ENCODE measurements around the gene ARMC9. TPM values are rescaled to one million over a fixed set of nuclear protein-coding genes. Genes with fewer than 3 reads are reported as not detected.
"Not testable (repeated sequence)": the region's sequence is repeated elsewhere in the genome, so short reads cannot be mapped to it uniquely, and the experiment has no call there.

Gene ARMC9
- polyA plus RNA-seq, 1 donor, result 3.9 TPM

DNA sequence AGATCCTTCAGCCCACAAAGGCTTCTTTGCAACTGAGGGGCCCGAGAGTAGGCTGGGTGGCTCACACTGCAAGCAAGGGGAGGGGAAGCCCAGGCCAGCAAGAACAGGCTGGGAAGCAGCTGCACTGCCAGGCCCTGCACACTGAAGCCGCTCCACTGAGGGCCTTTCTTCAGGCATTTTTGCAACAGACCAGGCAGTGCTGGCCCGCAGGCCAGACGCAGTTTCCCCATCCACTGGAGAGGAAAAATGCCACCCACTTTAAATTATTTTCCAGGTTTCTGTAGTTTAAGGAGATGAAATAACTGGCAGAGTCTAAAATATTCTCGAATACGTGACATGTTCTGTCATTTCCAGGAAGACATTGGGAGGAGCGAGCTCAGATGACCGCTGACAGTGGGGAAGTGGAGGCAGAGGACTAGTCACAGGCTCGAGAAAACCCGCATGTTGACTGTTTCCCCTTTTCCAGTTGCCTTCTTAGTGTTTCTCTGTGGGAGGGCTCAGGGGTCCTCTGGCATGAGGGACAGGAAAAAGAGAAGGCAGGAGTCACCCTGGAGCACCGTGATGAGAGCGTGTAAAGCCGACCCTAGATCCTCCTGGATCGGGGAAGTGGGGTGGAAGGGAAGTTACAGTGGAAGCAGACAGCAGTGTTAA lies 143.8 kb downstream of the ARMC9 start:
- DNase-seq (ENCODE audit: low read depth), result no peak

GRCh38 chr2:231343006-231343710 lies 144.7 kb downstream of the ARMC9 start:
- no peak for DNase-seq (ENCODE audit: low read depth)

GRCh38 chr2:231343988-231344387 lies 145.6 kb downstream of the ARMC9 start:
- DNase-seq (ENCODE audit: low read depth), result no peak

GRCh38 chr2:231344851-231345250 lies 146.4 kb downstream of the ARMC9 start:
- no peak for DNase-seq (ENCODE audit: low read depth)

GRCh38 chr2:231347081-231347480 lies 148.7 kb downstream of the ARMC9 start:
- no peak for DNase-seq (ENCODE audit: low read depth)

GRCh38 chr2:231347638-231348037 lies 149.2 kb downstream of the ARMC9 start:
- no peak for DNase-seq (ENCODE audit: low read depth)

DNA sequence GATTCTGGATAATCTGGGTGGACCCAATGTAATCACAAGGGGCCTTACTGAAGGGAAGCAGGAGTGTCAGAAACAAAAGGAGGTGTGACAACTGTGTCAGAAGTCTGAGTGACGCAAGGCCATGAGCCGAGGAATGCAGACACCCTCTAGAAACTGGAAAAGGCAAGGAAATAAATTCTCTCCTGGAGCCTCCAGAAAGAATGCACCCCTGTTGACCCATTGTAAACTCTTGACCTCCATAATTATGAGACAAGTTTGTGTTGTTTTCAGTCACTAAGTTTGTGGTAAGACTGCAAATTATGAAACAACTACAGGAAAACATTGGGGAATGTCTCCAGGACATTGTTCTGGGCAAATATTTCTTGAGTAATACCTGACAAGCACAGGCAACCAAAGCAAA lies 149.7 kb downstream of the ARMC9 start:
- DNase-seq (ENCODE audit: low read depth), result no peak

GRCh38 chr2:231348704-231349373 lies 150.4 kb downstream of the ARMC9 start:
- no peak for DNase-seq (ENCODE audit: low read depth)

GRCh38 chr2:231349374-231349735 lies 150.9 kb downstream of the ARMC9 start:
- not testable (repeated sequence) for DNase-seq (ENCODE audit: low read depth)

GRCh38 chr2:231351648-231352047 lies 153.2 kb downstream of the ARMC9 start:
- no peak for DNase-seq (ENCODE audit: low read depth)

- no peak for DNase-seq (ENCODE audit: low read depth)
Observed at GRCh38 chr2:231353469-231353868, 155.0 kb downstream of the ARMC9 start.

DNA sequence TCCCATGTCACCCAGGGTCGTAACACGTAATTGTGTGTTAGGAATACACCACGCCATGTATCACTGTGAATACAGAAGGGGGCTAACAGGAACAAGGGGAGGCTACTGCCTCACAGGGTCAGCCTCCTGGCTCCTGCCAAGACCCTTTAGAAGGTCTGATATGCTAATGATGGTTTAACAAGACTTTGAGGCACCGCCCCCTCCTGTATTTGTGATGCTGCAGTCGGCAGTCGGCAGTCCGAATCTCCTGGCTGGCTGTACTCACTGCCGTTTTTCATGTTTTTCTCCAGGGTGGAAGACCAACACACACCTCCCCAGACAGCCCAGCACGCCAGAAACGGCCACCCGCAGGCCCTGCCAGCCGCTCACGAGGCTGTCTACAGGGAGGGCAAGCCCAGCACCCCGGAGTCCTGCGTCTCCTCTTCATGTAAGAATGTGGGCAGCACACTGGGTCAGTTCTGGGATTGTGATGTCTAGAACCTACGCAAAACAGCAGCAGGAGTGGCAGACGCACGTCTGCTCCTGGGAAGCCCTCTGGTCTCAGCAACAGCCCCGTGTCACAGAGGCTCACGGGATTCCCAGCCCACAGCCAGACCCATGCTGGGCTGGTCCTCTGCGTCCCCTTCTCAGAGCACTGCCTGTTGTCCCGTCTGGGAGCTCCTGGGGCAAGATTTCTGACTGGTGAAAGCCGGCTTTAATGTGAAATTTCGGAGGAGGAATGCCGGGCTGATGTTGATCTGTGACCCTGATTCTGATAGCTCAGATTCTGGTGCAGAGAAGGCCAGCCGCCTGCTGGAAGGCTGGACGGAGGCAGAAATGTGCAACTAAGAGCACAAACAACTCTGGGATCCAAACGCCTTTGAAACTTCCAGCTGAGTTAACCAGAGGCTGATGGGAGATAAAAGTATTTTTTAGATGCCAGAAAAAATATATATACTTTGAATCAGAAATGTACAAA lies 157.4 kb downstream of the ARMC9 start:
- no peak for DNase-seq (ENCODE audit: low read depth)

- DNase-seq (ENCODE audit: low read depth), result no peak
Observed at GRCh38 chr2:231356466-231356844, 158.0 kb downstream of the ARMC9 start.

GRCh38 chr2:231357048-231357447 lies 158.6 kb downstream of the ARMC9 start:
- DNase-seq (ENCODE audit: low read depth), result no peak

DNA sequence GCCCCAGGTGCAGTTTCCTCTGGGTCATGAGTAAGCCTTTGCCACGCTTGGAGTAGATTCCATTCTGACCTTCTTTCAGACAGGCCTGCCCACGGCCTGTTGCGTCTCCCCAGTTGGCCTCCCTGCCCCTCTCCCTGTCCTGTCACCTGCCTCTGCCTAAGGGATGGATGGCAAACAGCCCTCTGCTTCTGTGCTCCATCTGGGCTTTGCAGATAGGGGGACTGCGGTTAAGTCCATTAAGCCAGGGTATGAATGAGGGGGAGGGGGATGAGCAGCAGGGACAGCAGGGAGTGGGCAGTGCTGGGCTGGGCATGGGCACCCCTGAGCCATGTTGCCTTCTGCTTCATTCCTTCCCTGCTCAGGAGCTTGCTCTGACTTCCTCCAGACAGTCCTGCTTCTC lies 159.5 kb downstream of the ARMC9 start:
- no peak for DNase-seq (ENCODE audit: low read depth)

DNA sequence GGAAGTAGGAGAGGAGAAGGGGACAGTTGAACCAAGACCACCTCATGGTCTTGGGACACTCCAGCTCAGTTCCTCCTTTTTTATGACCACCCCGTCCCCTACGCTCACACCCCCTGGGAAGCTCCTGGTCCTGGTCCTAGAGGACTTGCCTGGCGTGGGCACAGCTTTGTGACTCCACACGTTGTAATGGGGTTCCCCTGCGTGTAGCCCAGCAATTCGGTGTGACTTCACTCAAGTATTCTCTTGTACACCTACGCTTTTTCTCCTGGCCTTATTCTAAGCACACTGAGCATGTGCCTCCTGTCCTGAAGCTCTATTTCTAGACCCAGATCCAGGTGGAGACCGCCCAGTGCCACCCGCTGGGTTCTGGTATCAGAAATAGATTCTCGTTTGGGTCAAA lies 161.0 kb downstream of the ARMC9 start:
- DNase-seq (ENCODE audit: low read depth), result no peak

DNA sequence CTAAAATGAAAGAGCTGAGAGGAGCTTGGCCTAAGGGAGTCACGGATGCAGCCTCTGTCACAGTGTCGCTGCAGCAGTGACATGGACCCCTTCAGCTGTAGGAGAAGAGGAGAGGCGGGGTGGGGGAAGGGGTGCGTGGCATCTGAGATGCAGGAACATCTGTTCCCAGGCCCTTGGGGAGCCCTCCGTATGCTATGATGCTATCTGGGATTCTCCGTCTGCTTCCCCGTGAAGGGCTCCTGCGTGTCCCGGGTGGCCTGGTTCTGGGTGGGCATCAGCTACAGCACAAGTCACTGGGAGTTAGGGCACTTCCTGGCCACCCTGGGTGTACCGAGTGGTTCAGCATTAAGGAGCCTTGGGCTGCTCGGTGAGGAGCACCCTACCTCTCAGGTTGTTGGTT lies 161.5 kb downstream of the ARMC9 start:
- no peak for DNase-seq (ENCODE audit: low read depth)

- DNase-seq (ENCODE audit: low read depth), result no peak
Observed at GRCh38 chr2:231360401-231360800, 162.0 kb downstream of the ARMC9 start.

DNA sequence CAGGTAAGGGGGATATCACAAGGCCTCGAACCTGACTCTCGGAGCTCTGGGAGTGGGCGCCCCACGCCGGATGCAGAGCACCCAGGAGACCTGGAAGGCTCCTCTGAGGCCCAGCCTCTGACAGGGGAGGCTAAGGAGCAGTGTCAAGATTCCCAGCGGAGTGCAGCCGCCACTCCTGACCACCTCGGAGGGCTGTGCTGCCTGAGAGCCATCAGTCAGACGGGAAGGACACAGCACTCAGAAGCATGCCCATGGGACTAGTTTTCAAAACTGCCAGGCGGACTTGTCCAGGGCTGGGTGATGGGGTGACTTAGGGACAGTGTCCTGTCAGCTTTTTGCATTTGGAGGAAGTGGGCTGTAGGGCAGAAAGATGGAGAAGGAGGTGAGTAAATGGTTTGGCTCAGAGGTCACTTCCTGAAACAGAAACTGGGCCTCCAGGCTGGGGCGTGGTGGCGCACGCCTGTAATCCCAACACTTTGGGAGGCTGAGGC lies 162.5 kb downstream of the ARMC9 start:
- DNase-seq (ENCODE audit: low read depth), result no peak

GRCh38 chr2:231361701-231362554 lies 163.5 kb downstream of the ARMC9 start:
- DNase-seq (ENCODE audit: low read depth), result no peak

Measured in forelimb muscle (tissue), 1 donor.